Adrenal gland (tissue), 5 donors: ENCODE results near the gene RNF151.

Experiments used
- CTCF ChIP-seq, 6 experiments: fragments of 450-650 bp in 4 of 6; fragments of 200-600 bp in 2 of 6; sonication (generic) in 1 of 6; IDR thresholded peaks; 1 replicate in 5 of 6; 2 replicates in 1 of 6; pipeline versions ENCODE4 v1.5.1 to v1.8.0; 2016 to 2021; ENCODE audit warnings: antibody characterized with exemption in 6 of 6, mild to moderate bottlenecking in 2 of 6, moderate library complexity in 1 of 6
- POLR2A ChIP-seq, 2 donors: fragments of 450-650 bp; IDR thresholded peaks; one replicate each; pipeline ENCODE4 v1.6.1; 2017; ENCODE audit warnings: antibody characterized with exemption in 2 of 2, mild to moderate bottlenecking in 2 of 2, moderate library complexity in 1 of 2
- donor health status: DM: no; HTN: no; CAD: no.

GRCh38 chr16:1941162-1942046 lies 25.3 kb upstream of the RNF151 start:
- no peak for TF ChIP-seq POLR2A (IDR thresholded peaks at IDR 0.05)
- TF ChIP-seq CTCF (IDR thresholded peaks at IDR 0.05), result no peak
